ENCODE results near the gene ZDHHC8.

DNA sequence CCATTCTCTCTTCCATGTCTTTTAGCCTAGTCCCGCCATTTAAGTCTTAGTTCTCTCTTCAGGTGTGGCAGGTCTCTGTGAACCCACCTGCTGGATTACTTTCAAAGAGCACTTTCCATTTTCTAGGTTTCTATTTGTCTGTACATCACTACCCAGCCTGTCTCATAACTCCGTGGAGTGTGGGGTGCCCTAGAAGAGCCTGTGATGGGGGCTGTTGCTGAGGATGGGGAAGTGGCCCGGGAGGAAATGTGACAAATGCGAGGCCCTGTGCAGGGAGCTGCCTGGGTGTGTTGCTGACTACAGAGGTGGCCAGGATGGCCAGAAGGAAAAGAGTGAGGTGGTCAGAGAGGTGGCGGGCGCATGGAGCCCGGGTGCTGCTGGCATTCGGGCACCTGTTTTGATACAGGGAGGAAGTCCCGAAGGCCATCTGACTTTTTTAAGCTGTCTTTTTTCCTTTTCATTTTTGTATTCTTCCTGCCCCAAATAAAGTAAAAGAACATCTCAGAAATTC is 40.8 kb upstream of the ZDHHC8 start:
- TF ChIP-seq, protein P1, sequence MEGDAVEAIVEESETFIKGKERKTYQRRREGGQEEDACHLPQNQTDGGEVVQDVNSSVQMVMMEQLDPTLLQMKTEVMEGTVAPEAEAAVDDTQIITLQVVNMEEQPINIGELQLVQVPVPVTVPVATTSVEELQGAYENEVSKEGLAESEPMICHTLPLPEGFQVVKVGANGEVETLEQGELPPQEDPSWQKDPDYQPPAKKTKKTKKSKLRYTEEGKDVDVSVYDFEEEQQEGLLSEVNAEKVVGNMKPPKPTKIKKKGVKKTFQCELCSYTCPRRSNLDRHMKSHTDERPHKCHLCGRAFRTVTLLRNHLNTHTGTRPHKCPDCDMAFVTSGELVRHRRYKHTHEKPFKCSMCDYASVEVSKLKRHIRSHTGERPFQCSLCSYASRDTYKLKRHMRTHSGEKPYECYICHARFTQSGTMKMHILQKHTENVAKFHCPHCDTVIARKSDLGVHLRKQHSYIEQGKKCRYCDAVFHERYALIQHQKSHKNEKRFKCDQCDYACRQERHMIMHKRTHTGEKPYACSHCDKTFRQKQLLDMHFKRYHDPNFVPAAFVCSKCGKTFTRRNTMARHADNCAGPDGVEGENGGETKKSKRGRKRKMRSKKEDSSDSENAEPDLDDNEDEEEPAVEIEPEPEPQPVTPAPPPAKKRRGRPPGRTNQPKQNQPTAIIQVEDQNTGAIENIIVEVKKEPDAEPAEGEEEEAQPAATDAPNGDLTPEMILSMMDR (IDR thresholded peaks at IDR 0.05; ENCODE audit: insufficient read depth, low read length): no peak
- TF ChIP-seq POLR2AphosphoS5 (IDR thresholded peaks at IDR 0.05; ENCODE audit: low read depth): no peak
- no peak for TF ChIP-seq GABPA (IDR thresholded peaks at IDR 0.05; ENCODE audit: low read depth)
- TF ChIP-seq, protein P2, sequence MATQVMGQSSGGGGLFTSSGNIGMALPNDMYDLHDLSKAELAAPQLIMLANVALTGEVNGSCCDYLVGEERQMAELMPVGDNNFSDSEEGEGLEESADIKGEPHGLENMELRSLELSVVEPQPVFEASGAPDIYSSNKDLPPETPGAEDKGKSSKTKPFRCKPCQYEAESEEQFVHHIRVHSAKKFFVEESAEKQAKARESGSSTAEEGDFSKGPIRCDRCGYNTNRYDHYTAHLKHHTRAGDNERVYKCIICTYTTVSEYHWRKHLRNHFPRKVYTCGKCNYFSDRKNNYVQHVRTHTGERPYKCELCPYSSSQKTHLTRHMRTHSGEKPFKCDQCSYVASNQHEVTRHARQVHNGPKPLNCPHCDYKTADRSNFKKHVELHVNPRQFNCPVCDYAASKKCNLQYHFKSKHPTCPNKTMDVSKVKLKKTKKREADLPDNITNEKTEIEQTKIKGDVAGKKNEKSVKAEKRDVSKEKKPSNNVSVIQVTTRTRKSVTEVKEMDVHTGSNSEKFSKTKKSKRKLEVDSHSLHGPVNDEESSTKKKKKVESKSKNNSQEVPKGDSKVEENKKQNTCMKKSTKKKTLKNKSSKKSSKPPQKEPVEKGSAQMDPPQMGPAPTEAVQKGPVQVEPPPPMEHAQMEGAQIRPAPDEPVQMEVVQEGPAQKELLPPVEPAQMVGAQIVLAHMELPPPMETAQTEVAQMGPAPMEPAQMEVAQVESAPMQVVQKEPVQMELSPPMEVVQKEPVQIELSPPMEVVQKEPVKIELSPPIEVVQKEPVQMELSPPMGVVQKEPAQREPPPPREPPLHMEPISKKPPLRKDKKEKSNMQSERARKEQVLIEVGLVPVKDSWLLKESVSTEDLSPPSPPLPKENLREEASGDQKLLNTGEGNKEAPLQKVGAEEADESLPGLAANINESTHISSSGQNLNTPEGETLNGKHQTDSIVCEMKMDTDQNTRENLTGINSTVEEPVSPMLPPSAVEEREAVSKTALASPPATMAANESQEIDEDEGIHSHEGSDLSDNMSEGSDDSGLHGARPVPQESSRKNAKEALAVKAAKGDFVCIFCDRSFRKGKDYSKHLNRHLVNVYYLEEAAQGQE (IDR thresholded peaks at IDR 0.05; ENCODE audit: insufficient replicate concordance, low read depth): no peak
- TF ChIP-seq SPI1 (IDR thresholded peaks at IDR 0.05; ENCODE audit: borderline replicate concordance, low read depth): no peak

All from HL-60 (cell line).